ENCODE measurements around the gene RHD. TPM values are rescaled to one million over a fixed set of nuclear protein-coding genes. Genes with fewer than 3 reads are reported as not detected.
"Not testable (repeated sequence)": the region's sequence is repeated elsewhere in the genome, so short reads cannot be mapped to it uniquely, and the experiment has no call there.

RHD gene
- polyA plus RNA-seq, 3 donors, result 0.53 TPM; not detected in 2

DNA sequence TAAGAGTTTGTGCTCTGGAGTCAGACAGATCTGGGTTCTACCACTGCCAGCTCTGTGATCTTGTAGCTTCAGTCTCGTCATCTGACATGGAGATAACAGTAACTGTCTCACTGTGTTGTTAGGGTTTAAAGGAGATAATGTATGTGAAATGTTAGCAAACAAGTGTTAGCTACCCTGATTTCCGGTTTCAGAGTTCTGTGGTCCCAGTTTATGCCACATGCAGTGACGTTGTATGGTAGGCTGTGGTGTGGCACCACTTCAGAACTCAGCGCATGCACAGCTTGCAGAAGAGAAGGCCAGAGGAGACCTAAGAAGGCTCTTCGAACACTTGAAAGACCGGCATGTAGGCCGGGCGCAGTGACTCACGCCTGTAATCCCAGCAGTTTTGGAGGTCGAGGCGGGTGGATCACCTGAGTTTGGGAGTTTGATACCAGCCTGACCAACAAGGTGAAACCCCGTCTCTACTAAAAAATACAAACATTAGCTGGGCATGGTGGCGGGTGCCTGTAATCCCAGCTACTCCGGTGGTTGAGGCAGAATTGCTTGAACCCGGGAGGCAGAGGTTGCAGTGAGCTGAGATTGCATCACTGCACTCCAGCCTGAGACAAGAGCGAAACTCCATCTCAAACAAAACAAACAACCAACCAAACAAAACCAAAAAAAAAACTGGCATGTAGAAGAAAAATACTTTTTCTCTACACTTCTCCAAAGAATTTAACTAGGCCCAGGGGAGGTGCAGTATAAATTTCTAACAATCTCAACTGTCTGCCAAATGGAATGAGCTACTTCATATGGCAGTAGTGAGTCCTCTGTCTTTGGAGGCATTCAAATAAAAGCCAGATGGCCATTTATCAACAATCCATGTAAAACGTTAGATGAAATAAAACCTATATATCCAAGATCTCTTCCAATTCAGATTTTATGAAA lies 55.8 kb downstream of the RHD start:
- H3K9me3 Mint-ChIP-seq; H3K27me3 ChIP-seq (ENCODE audit: control insufficient read depth in 2 of 2, insufficient read depth in 2 of 2, low read length in 2 of 2); H3K4me3 Mint-ChIP-seq; H3K9me3 ChIP-seq (replicated peaks in 1 of 2; ENCODE audit: control insufficient read depth in 1 of 2, insufficient read depth in 1 of 2, low read length in 2 of 2); H3K4me3 ChIP-seq (replicated peaks in 1 of 3; ENCODE audit: low read depth in 2 of 3, low read length in 3 of 3); H3K79me2 ChIP-seq (ENCODE audit: insufficient read depth, low read length); H3K36me3 ChIP-seq (replicated peaks in 1 of 2; ENCODE audit: control insufficient read depth in 1 of 2, insufficient read depth in 2 of 2, low read length in 2 of 2); H3K27ac ChIP-seq (ENCODE audit: low read depth in 1 of 2, low read length in 2 of 2); H2AFZ ChIP-seq (ENCODE audit: insufficient read depth, low read depth, low read length, poor library complexity, severe bottlenecking); H3K9ac ChIP-seq (ENCODE audit: insufficient read depth, low read length, poor library complexity, severe bottlenecking); H3K4me2 ChIP-seq (replicated peaks; ENCODE audit: extremely low read depth, low read length, poor library complexity, severe bottlenecking); H3K4me1 ChIP-seq (ENCODE audit: control insufficient read depth in 1 of 2, insufficient read depth in 2 of 2, low read length in 2 of 2); H3K4me1 Mint-ChIP-seq; H3K27ac Mint-ChIP-seq; intact Hi-C loops (cut with micrococcal nuclease); DNase-seq; H3K27me3 Mint-ChIP-seq (ENCODE audit: low read depth in 3 of 3); H4K20me1 ChIP-seq (ENCODE audit: insufficient read depth, low read length): not testable (repeated sequence)
- WGBS (ENCODE audit: insufficient coverage), result no CpG with 5 or more reads among the region's 17 CpGs
- peaks cover 9 to 11% of the 10 kb centered on the region in 2 donors for H3K36me3 Mint-ChIP-seq

DNA sequence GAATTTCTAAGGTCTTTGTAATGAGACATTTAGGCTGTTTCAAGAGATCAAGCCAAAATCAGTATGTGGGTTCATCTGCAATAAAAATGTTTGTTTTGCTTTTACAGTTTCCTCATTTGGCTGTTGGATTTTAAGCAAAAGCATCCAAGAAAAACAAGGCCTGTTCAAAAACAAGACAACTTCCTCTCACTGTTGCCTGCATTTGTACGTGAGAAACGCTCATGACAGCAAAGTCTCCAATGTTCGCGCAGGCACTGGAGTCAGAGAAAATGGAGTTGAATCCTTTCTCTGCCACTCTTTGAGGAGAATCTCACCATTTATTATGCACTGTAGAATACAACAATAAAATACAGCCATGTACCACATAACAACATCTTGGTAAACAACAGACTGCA lies 56.5 kb downstream of the RHD start:
- DNase-seq; H3K4me1 ChIP-seq (ENCODE audit: control insufficient read depth in 1 of 2, insufficient read depth in 2 of 2, low read length in 2 of 2); H3K9me3 Mint-ChIP-seq; H4K20me1 ChIP-seq (ENCODE audit: insufficient read depth, low read length); H3K36me3 ChIP-seq (replicated peaks in 1 of 2; ENCODE audit: control insufficient read depth in 1 of 2, insufficient read depth in 2 of 2, low read length in 2 of 2); H3K9ac ChIP-seq (ENCODE audit: insufficient read depth, low read length, poor library complexity, severe bottlenecking); H3K4me3 ChIP-seq (replicated peaks in 1 of 3; ENCODE audit: low read depth in 2 of 3, low read length in 3 of 3); H2AFZ ChIP-seq (ENCODE audit: insufficient read depth, low read depth, low read length, poor library complexity, severe bottlenecking); H3K27me3 ChIP-seq (ENCODE audit: control insufficient read depth in 2 of 2, insufficient read depth in 2 of 2, low read length in 2 of 2); H3K27me3 Mint-ChIP-seq (ENCODE audit: low read depth in 3 of 3); H3K9me3 ChIP-seq (replicated peaks in 1 of 2; ENCODE audit: control insufficient read depth in 1 of 2, insufficient read depth in 1 of 2, low read length in 2 of 2); H3K4me2 ChIP-seq (replicated peaks; ENCODE audit: extremely low read depth, low read length, poor library complexity, severe bottlenecking); H3K4me3 Mint-ChIP-seq; H3K27ac ChIP-seq (ENCODE audit: low read depth in 1 of 2, low read length in 2 of 2); intact Hi-C loops (cut with micrococcal nuclease); H3K79me2 ChIP-seq (ENCODE audit: insufficient read depth, low read length): not testable (repeated sequence)
- Mint-ChIP-seq H3K27ac (peak overlapping the region in 6 of 7 donors; percentile 20 to 95 (median 60)), H3K4me1 (peaks cover 11% of the 10 kb centered on the region), H3K36me3 (peaks cover 15 to 17% of the 10 kb centered on the region in 2 donors)
- no CpG with 5 or more reads among the region's 4 CpGs for WGBS (ENCODE audit: insufficient coverage)

DNA sequence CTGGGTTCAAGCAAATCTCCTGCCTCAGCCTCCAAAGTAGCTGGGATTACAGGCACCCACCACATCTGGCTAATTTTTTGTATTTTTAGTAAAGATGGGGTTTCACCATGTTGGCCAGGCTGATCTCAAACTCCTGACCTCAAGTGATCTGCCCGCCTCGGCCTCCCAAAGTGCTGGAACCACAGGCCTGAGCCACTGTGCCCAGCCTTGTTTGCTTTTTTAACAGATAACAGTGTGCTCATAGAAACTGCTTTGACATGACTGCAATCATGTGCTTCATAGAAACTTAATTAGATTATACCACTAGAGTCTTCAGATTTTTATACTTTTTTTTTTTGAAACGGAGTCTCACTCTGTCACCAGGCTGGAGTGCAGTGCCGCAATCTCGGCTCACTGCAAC lies 57.0 kb downstream of the RHD start:
- not testable (repeated sequence) for DNase-seq
- peaks cover 15 to 22% of the 10 kb centered on the region in 2 donors for H3K36me3 Mint-ChIP-seq

DNA sequence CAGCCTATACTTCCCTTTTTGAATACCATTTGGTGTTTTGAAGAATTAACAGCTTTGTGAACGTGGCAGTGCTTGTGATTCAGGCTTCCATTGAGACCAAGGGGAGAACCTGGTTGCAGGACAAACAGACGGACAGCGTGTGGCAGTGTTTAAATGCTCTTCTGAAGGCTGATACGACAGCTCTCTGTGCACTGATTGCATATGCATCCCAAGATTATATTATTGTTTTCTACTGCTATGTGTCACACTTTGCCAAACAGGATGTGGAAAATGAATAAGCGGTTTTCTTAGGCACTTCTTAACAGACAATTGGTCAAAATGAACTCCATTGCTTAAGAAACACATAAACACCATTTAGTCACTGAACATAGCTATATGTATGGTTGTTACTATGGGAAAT lies 57.6 kb downstream of the RHD start:
- Histone ChIP-seq H3K27ac (ENCODE audit: low read depth in 1 of 2, low read length in 2 of 2) (peak overlapping the region in 1 of 2 donors; percentile 90), H3K9ac (ENCODE audit: insufficient read depth, low read length, poor library complexity, severe bottlenecking) (peak overlapping the region; percentile 60)
- peak in 2 of 3 donors; percentile 58 to 87 for DNase-seq
- H2AFZ ChIP-seq (ENCODE audit: insufficient read depth, low read depth, low read length, poor library complexity, severe bottlenecking); H3K27me3 Mint-ChIP-seq (ENCODE audit: low read depth in 3 of 3); intact Hi-C loops (cut with micrococcal nuclease); H3K79me2 ChIP-seq (ENCODE audit: insufficient read depth, low read length); H3K4me3 ChIP-seq (replicated peaks in 1 of 3; ENCODE audit: low read depth in 2 of 3, low read length in 3 of 3); H4K20me1 ChIP-seq (ENCODE audit: insufficient read depth, low read length); H3K9me3 ChIP-seq (replicated peaks in 1 of 2; ENCODE audit: control insufficient read depth in 1 of 2, insufficient read depth in 1 of 2, low read length in 2 of 2); H3K36me3 ChIP-seq (replicated peaks in 1 of 2; ENCODE audit: control insufficient read depth in 1 of 2, insufficient read depth in 2 of 2, low read length in 2 of 2); H3K9me3 Mint-ChIP-seq; H3K4me1 ChIP-seq (ENCODE audit: control insufficient read depth in 1 of 2, insufficient read depth in 2 of 2, low read length in 2 of 2); H3K4me2 ChIP-seq (replicated peaks; ENCODE audit: extremely low read depth, low read length, poor library complexity, severe bottlenecking); H3K27me3 ChIP-seq (ENCODE audit: control insufficient read depth in 2 of 2, insufficient read depth in 2 of 2, low read length in 2 of 2): not testable (repeated sequence)
- Mint-ChIP-seq H3K27ac (peak overlapping the region; percentile 94 to 98 (median 96)), H3K4me1 (peaks cover 15% of the 10 kb centered on the region), H3K4me3 (peak overlapping the region in 1 of 2 donors; percentile 73), H3K36me3 (peaks cover 17 to 25% of the 10 kb centered on the region in 2 donors)
- WGBS (ENCODE audit: insufficient coverage), result no CpG with 5 or more reads among the region's 5 CpGs

More for the DNA sequence above, 57.0 kb downstream of the RHD start:
- H2AFZ ChIP-seq (ENCODE audit: insufficient read depth, low read depth, low read length, poor library complexity, severe bottlenecking); H3K27me3 Mint-ChIP-seq (ENCODE audit: low read depth in 3 of 3); H3K4me1 ChIP-seq (ENCODE audit: control insufficient read depth in 1 of 2, insufficient read depth in 2 of 2, low read length in 2 of 2); H3K27me3 ChIP-seq (ENCODE audit: control insufficient read depth in 2 of 2, insufficient read depth in 2 of 2, low read length in 2 of 2); H3K36me3 ChIP-seq (replicated peaks in 1 of 2; ENCODE audit: control insufficient read depth in 1 of 2, insufficient read depth in 2 of 2, low read length in 2 of 2); H3K4me2 ChIP-seq (replicated peaks; ENCODE audit: extremely low read depth, low read length, poor library complexity, severe bottlenecking); H3K4me3 ChIP-seq (replicated peaks in 1 of 3; ENCODE audit: low read depth in 2 of 3, low read length in 3 of 3); intact Hi-C loops (cut with micrococcal nuclease); H3K9me3 ChIP-seq (replicated peaks in 1 of 2; ENCODE audit: control insufficient read depth in 1 of 2, insufficient read depth in 1 of 2, low read length in 2 of 2); H3K79me2 ChIP-seq (ENCODE audit: insufficient read depth, low read length); H4K20me1 ChIP-seq (ENCODE audit: insufficient read depth, low read length); H3K9me3 Mint-ChIP-seq; H3K9ac ChIP-seq (ENCODE audit: insufficient read depth, low read length, poor library complexity, severe bottlenecking): not testable (repeated sequence)
- Mint-ChIP-seq H3K27ac (peak overlapping the region; percentile 94 to 98 (median 95)), H3K4me3 (peak overlapping the region in 1 of 2 donors; percentile 73), H3K4me1 (peaks cover 11% of the 10 kb centered on the region)
- H3K27ac ChIP-seq (ENCODE audit: low read depth in 1 of 2, low read length in 2 of 2), result peak overlapping the region in 1 of 2 donors; percentile 90
- WGBS (ENCODE audit: insufficient coverage), result no CpG with 5 or more reads among the region's 5 CpGs

Measured in CD14-positive monocyte (primary cell).